ENCODE data around the gene GNAL. TPM values are rescaled to one million over a fixed set of nuclear protein-coding genes. Genes with fewer than 3 reads are reported as not detected.

GNAL gene
- total RNA-seq, 2 experiments from 2014 or later: 0.11 to 0.19 TPM

- ATAC-seq (ENCODE audit: poor library complexity) (no peak), DNase-seq (no peak)
- H3K4me3 ChIP-seq (ENCODE audit: low read length): no peak overlapping the region
- Mint-ChIP-seq H3K27ac (no peak overlapping the region), H3K36me3 (ENCODE audit: low read depth) (no peaks in the 10 kb centered on the region), H3K4me3 (no peak overlapping the region), H3K4me1 (ENCODE audit: low read depth) (no peaks in the 10 kb centered on the region), H3K9me3 (no peaks in the 10 kb centered on the region), H3K27me3 (peaks cover 12% of the 10 kb centered on the region)
- H3K36me3 ChIP-seq (ENCODE audit: insufficient read depth, low read length): no peaks in the 10 kb centered on the region
- H3K9me3 ChIP-seq (ENCODE audit: control insufficient read depth in 1 of 2, insufficient read depth in 1 of 2, low read length in 2 of 2): peaks cover 0 to 5% of the 10 kb centered on the region in 2 experiments
- ChIA-PET POLR2A (no interaction called here), CTCF (no interaction called here)
- no peaks in the 10 kb centered on the region for H3K4me1 ChIP-seq (ENCODE audit: insufficient read depth, low read length)
- peaks cover 0 to under 1% of the 10 kb centered on the region in 2 experiments for H3K27me3 ChIP-seq (ENCODE audit: control insufficient read depth in 1 of 2, insufficient read depth in 2 of 2, low read length in 2 of 2)
- TF ChIP-seq CTCF (IDR thresholded peaks at IDR 0.05): no peak
- intact Hi-C loops (cut with DNase I, micrococcal nuclease): no loop called here
- no peak overlapping the region for H3K27ac ChIP-seq (ENCODE audit: low read depth in 1 of 2, low read length in 2 of 2)
Measured at GRCh38 chr18:11719050-11719449, 30.0 kb downstream of the GNAL start.

DNA sequence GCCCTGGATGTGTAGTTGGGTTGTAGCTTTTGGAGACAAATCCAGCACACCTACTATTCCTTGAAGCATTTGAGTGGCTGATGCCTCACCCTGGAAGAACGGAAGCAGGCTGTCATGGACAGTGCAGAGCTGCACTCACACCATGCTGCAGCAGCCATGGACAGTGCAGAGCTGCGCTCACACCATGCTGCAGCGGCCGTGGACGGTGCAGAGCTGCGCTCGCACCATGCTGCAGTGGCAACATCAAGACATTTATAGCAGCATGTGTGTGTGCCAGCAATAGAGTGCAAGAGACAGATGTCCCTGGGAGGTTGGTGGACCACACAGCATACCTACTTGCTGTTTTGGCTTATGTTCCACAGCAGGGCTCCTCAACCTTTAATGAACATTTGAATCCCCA is 30.6 kb downstream of the GNAL start:
- no peak overlapping the region for H3K4me3 ChIP-seq (ENCODE audit: low read length)
- H3K4me3 Mint-ChIP-seq: no peak overlapping the region
- H3K36me3 ChIP-seq (ENCODE audit: insufficient read depth, low read length): no peaks in the 10 kb centered on the region
- no peak for ATAC-seq (ENCODE audit: poor library complexity)
- CTCF ChIA-PET: no interaction called here
- no peaks in the 10 kb centered on the region for H3K27me3 ChIP-seq (ENCODE audit: control insufficient read depth in 1 of 2, insufficient read depth in 2 of 2, low read length in 2 of 2)
- no peak for TF ChIP-seq CTCF (IDR thresholded peaks at IDR 0.05)
- no peak for DNase-seq
- H3K4me1 ChIP-seq (ENCODE audit: insufficient read depth, low read length): no peaks in the 10 kb centered on the region
- H3K9me3 ChIP-seq (ENCODE audit: control insufficient read depth in 1 of 2, insufficient read depth in 1 of 2, low read length in 2 of 2): peaks cover 0 to 5% of the 10 kb centered on the region in 2 experiments
- H3K36me3 Mint-ChIP-seq (ENCODE audit: low read depth): no peaks in the 10 kb centered on the region
- H3K27ac ChIP-seq (ENCODE audit: low read depth in 1 of 2, low read length in 2 of 2): no peak overlapping the region
- H3K9me3 Mint-ChIP-seq: no peaks in the 10 kb centered on the region
- no peaks in the 10 kb centered on the region for H3K4me1 Mint-ChIP-seq (ENCODE audit: low read depth)
- POLR2A ChIA-PET: no interaction called here
- H3K27me3 Mint-ChIP-seq: peaks cover 6% of the 10 kb centered on the region
- H3K27ac Mint-ChIP-seq: no peak overlapping the region
- intact Hi-C loops (cut with DNase I, micrococcal nuclease): no loop called here

DNA sequence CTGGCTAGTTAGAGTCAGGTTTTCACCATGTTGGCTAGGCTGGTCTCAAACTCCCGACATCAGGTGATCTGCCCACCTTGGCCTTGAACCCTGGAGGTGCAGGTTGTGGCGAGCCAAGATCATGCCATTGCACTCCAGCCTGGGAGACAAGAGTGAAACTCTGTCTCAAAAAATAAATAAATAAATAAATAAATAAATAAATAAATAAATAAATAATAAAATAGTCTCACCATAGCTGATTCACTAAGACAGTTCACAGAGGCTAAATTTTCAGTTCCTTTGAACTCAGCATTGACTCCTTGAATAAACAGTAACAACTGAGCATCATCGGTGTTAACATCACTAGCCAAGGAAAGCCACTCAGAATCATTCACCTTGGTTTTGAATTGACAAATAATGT is 32.7 kb downstream of the GNAL start:
- CTCF ChIA-PET: no interaction called here
- no peaks in the 10 kb centered on the region for H3K36me3 Mint-ChIP-seq (ENCODE audit: low read depth)
- no peaks in the 10 kb centered on the region for H3K27me3 Mint-ChIP-seq
- H3K4me1 ChIP-seq (ENCODE audit: insufficient read depth, low read length): no peaks in the 10 kb centered on the region
- no peak overlapping the region for H3K4me3 ChIP-seq (ENCODE audit: low read length)
- POLR2A ChIA-PET: no interaction called here
- ATAC-seq (ENCODE audit: poor library complexity) (no peak), DNase-seq (no peak)
- no peaks in the 10 kb centered on the region for H3K9me3 Mint-ChIP-seq
- no peaks in the 10 kb centered on the region for H3K36me3 ChIP-seq (ENCODE audit: insufficient read depth, low read length)
- no peak for TF ChIP-seq CTCF (IDR thresholded peaks at IDR 0.05)
- peaks cover 0 to 5% of the 10 kb centered on the region in 2 experiments for H3K9me3 ChIP-seq (ENCODE audit: control insufficient read depth in 1 of 2, insufficient read depth in 1 of 2, low read length in 2 of 2)
- H3K27ac Mint-ChIP-seq: no peak overlapping the region
- intact Hi-C loops (cut with DNase I, micrococcal nuclease): no loop called here
- H3K27me3 ChIP-seq (ENCODE audit: control insufficient read depth in 1 of 2, insufficient read depth in 2 of 2, low read length in 2 of 2): no peaks in the 10 kb centered on the region
- no peak overlapping the region for H3K27ac ChIP-seq (ENCODE audit: low read depth in 1 of 2, low read length in 2 of 2)
- no peak overlapping the region for H3K4me3 Mint-ChIP-seq
- no peaks in the 10 kb centered on the region for H3K4me1 Mint-ChIP-seq (ENCODE audit: low read depth)
